ENCODE measurements around the gene DYNC2H1. TPM values are rescaled to one million over a fixed set of nuclear protein-coding genes. Genes with fewer than 3 reads are reported as not detected.

The DYNC2H1 gene
- polyA plus RNA-seq, 1 experiment: 6.1 TPM

DNA sequence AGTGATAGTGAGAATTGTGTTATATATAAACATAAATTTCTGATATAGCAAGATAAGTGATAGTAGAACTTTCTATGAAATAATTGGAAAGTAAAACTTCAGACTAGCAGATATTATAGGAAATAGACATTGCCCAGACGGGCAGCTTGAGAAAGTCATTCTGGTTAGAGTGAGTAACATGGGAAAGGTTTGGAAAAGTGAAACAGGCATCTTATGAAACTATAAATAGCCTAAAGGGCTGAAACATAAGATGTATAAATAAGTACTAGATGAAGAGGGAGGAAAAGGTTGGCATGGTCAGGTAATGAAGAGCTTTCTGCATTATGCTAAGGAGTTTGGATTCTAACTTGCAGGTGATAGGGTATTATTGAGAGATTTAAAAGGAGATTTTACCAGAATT, 101.3 kb downstream of the DYNC2H1 start:
- TF ChIP-seq, protein P1, sequence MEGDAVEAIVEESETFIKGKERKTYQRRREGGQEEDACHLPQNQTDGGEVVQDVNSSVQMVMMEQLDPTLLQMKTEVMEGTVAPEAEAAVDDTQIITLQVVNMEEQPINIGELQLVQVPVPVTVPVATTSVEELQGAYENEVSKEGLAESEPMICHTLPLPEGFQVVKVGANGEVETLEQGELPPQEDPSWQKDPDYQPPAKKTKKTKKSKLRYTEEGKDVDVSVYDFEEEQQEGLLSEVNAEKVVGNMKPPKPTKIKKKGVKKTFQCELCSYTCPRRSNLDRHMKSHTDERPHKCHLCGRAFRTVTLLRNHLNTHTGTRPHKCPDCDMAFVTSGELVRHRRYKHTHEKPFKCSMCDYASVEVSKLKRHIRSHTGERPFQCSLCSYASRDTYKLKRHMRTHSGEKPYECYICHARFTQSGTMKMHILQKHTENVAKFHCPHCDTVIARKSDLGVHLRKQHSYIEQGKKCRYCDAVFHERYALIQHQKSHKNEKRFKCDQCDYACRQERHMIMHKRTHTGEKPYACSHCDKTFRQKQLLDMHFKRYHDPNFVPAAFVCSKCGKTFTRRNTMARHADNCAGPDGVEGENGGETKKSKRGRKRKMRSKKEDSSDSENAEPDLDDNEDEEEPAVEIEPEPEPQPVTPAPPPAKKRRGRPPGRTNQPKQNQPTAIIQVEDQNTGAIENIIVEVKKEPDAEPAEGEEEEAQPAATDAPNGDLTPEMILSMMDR (IDR thresholded peaks at IDR 0.05; ENCODE audit: insufficient read depth, low read depth, low read length): no peak
- H3K27me3 ChIP-seq (ENCODE audit: control insufficient read depth, insufficient read depth, low read length): no peaks in the 10 kb centered on the region
- DNase-seq (ENCODE audit: low read depth): no peak
- H3K4me3 ChIP-seq (ENCODE audit: low read depth, low read length): no peak overlapping the region
- POLR2A ChIA-PET: no interaction called here
- H3K36me3 ChIP-seq (ENCODE audit: control insufficient read depth, insufficient read depth, low read length): no peaks in the 10 kb centered on the region
- CTCF ChIA-PET: no interaction called here

DNA sequence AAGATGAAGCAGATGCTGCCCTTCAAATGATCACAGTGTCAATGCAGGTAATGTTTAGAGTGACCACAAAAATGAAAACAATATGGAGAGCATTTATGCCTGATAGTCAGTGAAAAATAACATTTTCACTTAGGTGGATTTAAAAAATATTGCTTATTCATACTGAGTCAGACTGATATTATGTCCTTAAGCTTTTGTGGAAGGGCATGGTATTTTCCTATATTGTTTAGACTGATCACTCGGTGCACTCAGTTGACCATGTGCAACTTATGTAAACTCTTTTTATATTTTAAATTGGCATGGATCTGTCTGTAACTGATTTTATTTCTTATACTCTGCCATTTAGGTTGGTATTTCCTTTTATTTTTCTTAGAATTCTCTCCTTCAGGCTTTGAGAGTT, 106.6 kb downstream of the DYNC2H1 start:
- no peak for DNase-seq (ENCODE audit: low read depth)

DNA sequence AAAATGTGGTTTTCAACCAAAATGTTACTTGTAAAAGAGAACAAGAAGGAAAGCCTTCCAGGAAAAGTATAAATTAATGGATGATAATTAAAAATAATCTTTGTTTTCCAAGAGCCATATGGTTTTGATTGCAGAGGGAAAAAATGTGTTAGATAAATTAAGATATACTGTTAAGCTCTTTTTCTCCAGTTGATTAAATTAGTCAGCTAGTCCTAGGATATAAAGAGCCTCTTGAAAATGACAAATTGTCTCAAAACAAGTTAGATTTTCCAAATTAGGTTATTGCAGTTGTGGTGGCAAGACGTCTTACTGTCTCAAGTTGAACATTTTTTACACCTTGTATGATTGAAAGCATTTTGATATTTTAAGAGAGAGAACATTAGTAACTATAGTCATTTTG, 110.9 kb downstream of the DYNC2H1 start:
- ChIA-PET CTCF (no interaction called here), POLR2A (no interaction called here)
- no peak for DNase-seq (ENCODE audit: low read depth)
- no peak overlapping the region for H3K4me3 ChIP-seq (ENCODE audit: low read depth, low read length)
- TF ChIP-seq, protein P1 (IDR thresholded peaks at IDR 0.05; ENCODE audit: insufficient read depth, low read depth, low read length): no peak
- H3K36me3 ChIP-seq (ENCODE audit: control insufficient read depth, insufficient read depth, low read length): no peaks in the 10 kb centered on the region
- H3K27me3 ChIP-seq (ENCODE audit: control insufficient read depth, insufficient read depth, low read length): no peaks in the 10 kb centered on the region

More for the DNA sequence above, 106.6 kb downstream of the DYNC2H1 start:
- no peaks in the 10 kb centered on the region for H3K36me3 ChIP-seq (ENCODE audit: control insufficient read depth, insufficient read depth, low read length)
- ChIA-PET POLR2A (no interaction called here), CTCF (no interaction called here)
- no peak overlapping the region for H3K4me3 ChIP-seq (ENCODE audit: low read depth, low read length)
- TF ChIP-seq, protein P1 (IDR thresholded peaks at IDR 0.05; ENCODE audit: insufficient read depth, low read depth, low read length): no peak
- H3K27me3 ChIP-seq (ENCODE audit: control insufficient read depth, insufficient read depth, low read length): no peaks in the 10 kb centered on the region

DNA sequence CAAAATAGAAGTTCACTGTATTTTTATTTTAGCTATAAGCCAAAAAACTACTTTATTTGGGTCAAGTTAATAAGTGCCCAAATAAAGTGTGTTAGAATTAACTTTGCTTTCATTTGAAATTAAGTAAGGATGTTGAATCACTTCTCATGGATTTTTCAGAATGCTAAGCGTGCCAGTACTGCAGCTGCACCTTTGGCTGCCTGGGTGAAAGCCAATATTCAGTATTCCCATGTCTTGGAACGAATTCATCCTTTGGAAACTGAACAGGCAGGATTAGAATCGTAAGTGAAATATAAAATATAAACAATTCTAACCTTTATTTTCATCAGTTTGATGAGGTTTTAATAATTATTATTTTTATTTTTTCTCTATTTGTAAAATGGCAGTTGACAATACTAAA, 113.6 kb downstream of the DYNC2H1 start:
- CTCF ChIA-PET: no interaction called here
- POLR2A ChIA-PET: no interaction called here
- TF ChIP-seq, protein P1 (IDR thresholded peaks at IDR 0.05; ENCODE audit: insufficient read depth, low read depth, low read length): no peak
- Histone ChIP-seq H3K27me3 (ENCODE audit: control insufficient read depth, insufficient read depth, low read length) (no peaks in the 10 kb centered on the region), H3K36me3 (ENCODE audit: control insufficient read depth, insufficient read depth, low read length) (no peaks in the 10 kb centered on the region), H3K4me3 (ENCODE audit: low read depth, low read length) (no peak overlapping the region)
- no peak for DNase-seq (ENCODE audit: low read depth)

DNA sequence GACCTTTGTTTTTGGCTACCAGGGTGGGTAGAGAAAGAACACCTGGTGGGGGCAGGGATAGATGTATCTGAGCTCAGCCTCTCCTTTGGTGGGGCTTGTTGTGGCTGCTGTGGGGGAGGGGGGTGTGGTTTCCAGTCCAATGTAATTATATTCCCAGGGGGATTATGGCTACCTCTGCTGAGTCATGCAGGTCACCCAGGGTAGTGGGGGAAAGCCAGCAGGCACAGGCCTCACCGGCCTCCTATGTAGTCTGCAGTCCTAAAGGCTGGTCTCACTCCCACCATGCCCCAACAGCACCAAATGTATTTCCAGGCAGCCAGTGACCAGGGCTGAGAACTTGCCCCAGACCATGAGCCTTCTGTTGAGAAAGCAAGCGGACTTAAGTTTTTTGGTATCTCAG, 119.6 kb downstream of the DYNC2H1 start:
- POLR2A ChIA-PET: no interaction called here
- DNase-seq (ENCODE audit: low read depth): no peak
- TF ChIP-seq, protein P1 (IDR thresholded peaks at IDR 0.05; ENCODE audit: insufficient read depth, low read depth, low read length): no peak

More for the DNA sequence above, 119.6 kb downstream of the DYNC2H1 start:
- no peak overlapping the region for H3K4me3 ChIP-seq (ENCODE audit: low read depth, low read length)
- H3K36me3 ChIP-seq (ENCODE audit: control insufficient read depth, insufficient read depth, low read length): no peaks in the 10 kb centered on the region
- no peaks in the 10 kb centered on the region for H3K27me3 ChIP-seq (ENCODE audit: control insufficient read depth, insufficient read depth, low read length)
- CTCF ChIA-PET: interaction anchor here (1.0 kb wide), 1 partner anchor 380 kb away, joined by 3 read pairs; no protein-coding TSS in a partner anchor

Data from BJ (cell line).